Measurements from ENCODE around the gene FAM110A. TPM values are rescaled to one million over a fixed set of nuclear protein-coding genes. Genes with fewer than 3 reads are reported as not detected.
"Not testable (repeated sequence)": the region's sequence is repeated elsewhere in the genome, so short reads cannot be mapped to it uniquely, and the experiment has no call there.

The FAM110A gene
- total RNA-seq, 2 donors from 2014 or later, result 12.1 to 16.9 TPM

GRCh38 chr20:792248-792647 lies 41.3 kb upstream of the FAM110A start:
- Mint-ChIP-seq H3K9me3 (peaks cover 74% of the 10 kb centered on the region), H3K36me3 (ENCODE audit: low read depth) (peaks cover 12% of the 10 kb centered on the region), H3K27me3 (ENCODE audit: insufficient read depth) (peaks cover 2% of the 10 kb centered on the region), H3K4me1 (no peaks in the 10 kb centered on the region), H3K4me3 (peak overlapping the region; percentile 24), H3K27ac (no peak overlapping the region)
- no peaks in the 10 kb centered on the region for H3K4me1 ChIP-seq (ENCODE audit: control insufficient read depth, insufficient read depth, low read length)
- WGBS, 2 experiments (ENCODE audit: insufficient coverage in 1 of 2, insufficient read length in 1 of 2), result 91 to 92% methylated on average over 15 to 17 of the region's 18 CpGs
- H3K9ac ChIP-seq (ENCODE audit: extremely low read depth, low read length, poor library complexity, severe bottlenecking), result no peak overlapping the region
- peak overlapping the region; percentile 68 for H3K4me3 ChIP-seq (ENCODE audit: low read length)
- H3K27me3 ChIP-seq (ENCODE audit: control insufficient read depth, insufficient read depth, low read length, poor library complexity, severe bottlenecking), result no peaks in the 10 kb centered on the region
- no peak overlapping the region for H3K27ac ChIP-seq (ENCODE audit: low read depth, low read length)
- peak; percentile 44 for DNase-seq
- H3K36me3 ChIP-seq (ENCODE audit: control insufficient read depth, insufficient read depth, low read length), result no peaks in the 10 kb centered on the region
- peaks cover 90% of the 10 kb centered on the region for H3K9me3 ChIP-seq (ENCODE audit: control insufficient read depth, low read length)
- no peak for TF ChIP-seq CTCF (conservative IDR thresholded peaks at IDR 0.05)

- Histone ChIP-seq H3K27ac (ENCODE audit: low read depth, low read length) (no peak overlapping the region), H3K27me3 (ENCODE audit: control insufficient read depth, insufficient read depth, low read length, poor library complexity, severe bottlenecking) (no peaks in the 10 kb centered on the region), H3K36me3 (ENCODE audit: control insufficient read depth, insufficient read depth, low read length) (no peaks in the 10 kb centered on the region), H3K4me3 (ENCODE audit: low read length) (no peak overlapping the region), H3K9me3 (ENCODE audit: control insufficient read depth, low read length) (peaks cover 82% of the 10 kb centered on the region), H3K4me1 (ENCODE audit: control insufficient read depth, insufficient read depth, low read length) (peaks cover 5% of the 10 kb centered on the region), H3K9ac (ENCODE audit: extremely low read depth, low read length, poor library complexity, severe bottlenecking) (no peak overlapping the region)
- 89% methylated on average over 3 of the region's 3 CpGs; no CpG with 5 or more reads in 1 of the 2 experiments for WGBS, 2 experiments (ENCODE audit: insufficient coverage in 1 of 2, insufficient read length in 1 of 2)
- H3K27me3 Mint-ChIP-seq (ENCODE audit: insufficient read depth), result peaks cover 4% of the 10 kb centered on the region
- DNase-seq, result no peak
- no peak overlapping the region for H3K4me3 Mint-ChIP-seq
- peaks cover 77% of the 10 kb centered on the region for H3K9me3 Mint-ChIP-seq
- no peak overlapping the region for H3K27ac Mint-ChIP-seq
- TF ChIP-seq CTCF (conservative IDR thresholded peaks at IDR 0.05), result no peak
- peaks cover 2% of the 10 kb centered on the region for H3K4me1 Mint-ChIP-seq
- H3K36me3 Mint-ChIP-seq (ENCODE audit: low read depth), result peaks cover 6% of the 10 kb centered on the region
Measured at GRCh38 chr20:796921-797320, 36.6 kb upstream of the FAM110A start.

- not testable (repeated sequence) for DNase-seq; H3K27me3 Mint-ChIP-seq (ENCODE audit: insufficient read depth); H3K27ac Mint-ChIP-seq; H3K27ac ChIP-seq (ENCODE audit: low read depth, low read length); H3K36me3 Mint-ChIP-seq (ENCODE audit: low read depth); H3K27me3 ChIP-seq (ENCODE audit: control insufficient read depth, insufficient read depth, low read length, poor library complexity, severe bottlenecking); H3K4me1 Mint-ChIP-seq; H3K4me3 Mint-ChIP-seq; H3K9ac ChIP-seq (ENCODE audit: extremely low read depth, low read length, poor library complexity, severe bottlenecking); H3K4me1 ChIP-seq (ENCODE audit: control insufficient read depth, insufficient read depth, low read length); H3K36me3 ChIP-seq (ENCODE audit: control insufficient read depth, insufficient read depth, low read length)
- peaks cover 83% of the 10 kb centered on the region for H3K9me3 ChIP-seq (ENCODE audit: control insufficient read depth, low read length)
- H3K9me3 Mint-ChIP-seq, result peaks cover 77% of the 10 kb centered on the region
- H3K4me3 ChIP-seq (ENCODE audit: low read length), result peak overlapping the region; percentile 6
- 91 to 95% methylated on average over 2 to 5 of the region's 5 CpGs for WGBS, 2 experiments (ENCODE audit: insufficient coverage in 1 of 2, insufficient read length in 1 of 2)
Measured at GRCh38 chr20:798746-799145, 34.8 kb upstream of the FAM110A start.

GRCh38 chr20:800026-800425 lies 33.5 kb upstream of the FAM110A start:
- H3K4me3 ChIP-seq (ENCODE audit: low read length); H3K9ac ChIP-seq (ENCODE audit: extremely low read depth, low read length, poor library complexity, severe bottlenecking); H3K4me3 Mint-ChIP-seq; H3K27me3 ChIP-seq (ENCODE audit: control insufficient read depth, insufficient read depth, low read length, poor library complexity, severe bottlenecking); H3K27ac Mint-ChIP-seq; H3K4me1 Mint-ChIP-seq; H3K36me3 Mint-ChIP-seq (ENCODE audit: low read depth); H3K27me3 Mint-ChIP-seq (ENCODE audit: insufficient read depth); DNase-seq; H3K4me1 ChIP-seq (ENCODE audit: control insufficient read depth, insufficient read depth, low read length); H3K36me3 ChIP-seq (ENCODE audit: control insufficient read depth, insufficient read depth, low read length); H3K27ac ChIP-seq (ENCODE audit: low read depth, low read length): not testable (repeated sequence)
- peaks cover 78% of the 10 kb centered on the region for H3K9me3 Mint-ChIP-seq
- H3K9me3 ChIP-seq (ENCODE audit: control insufficient read depth, low read length), result peaks cover 83% of the 10 kb centered on the region
- 89 to 93% methylated on average over 3 of the region's 7 CpGs for WGBS, 2 experiments (ENCODE audit: insufficient coverage in 1 of 2, insufficient read length in 1 of 2)

Measured in endodermal cell (in vitro differentiated cells).